SIG-M5 treated with dmso at 0.1 percent for 504 hours (cell line): ENCODE data around the gene CSH2.
A peak's percentile ranks its signal among the peaks of the same experiment; 100 is the strongest.
"Not testable (repeated sequence)": the region's sequence is repeated elsewhere in the genome, so short reads cannot be mapped to it uniquely, and the experiment has no call there.

Experiments used
- DNase-seq: peaks from one replicate; lab custom pipeline; 2025; ENCODE audit not compliant: unreplicated experiment; lab: John Stamatoyannopoulos, UW

CSH2 gene

GRCh38 chr17:63873577-63873976 is at the start of gene CSH2:
Gene CSH2, minus strand, starts transcription at chr17:63873677. Its CDS starts 63 bp downstream, at chr17:63873614.
- not testable (repeated sequence) for DNase-seq

GRCh38 chr17:63922402-63922801 is 48.9 kb upstream of the CSH2 start:
- DNase-seq: not testable (repeated sequence)

DNA sequence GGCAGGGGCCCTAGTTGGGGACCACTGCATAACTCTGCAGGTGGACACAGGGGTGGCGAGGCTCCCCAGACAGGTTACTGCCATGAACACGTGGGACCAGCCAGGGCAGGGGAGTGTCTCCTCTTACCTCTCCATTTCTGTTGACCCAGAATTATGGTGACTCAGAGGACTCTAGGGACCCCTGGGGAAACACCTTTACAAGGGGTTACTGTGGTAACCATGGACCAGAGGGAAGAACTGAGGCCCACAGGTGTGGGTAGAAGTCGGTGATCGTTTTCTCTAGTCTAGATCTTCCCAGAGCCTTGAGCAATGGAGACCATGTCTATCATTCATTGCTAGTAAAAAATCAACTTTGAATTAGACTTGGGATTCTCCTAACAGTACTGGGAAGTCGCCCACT is 47.3 kb upstream of the CSH2 start:
- not testable (repeated sequence) for DNase-seq

DNA sequence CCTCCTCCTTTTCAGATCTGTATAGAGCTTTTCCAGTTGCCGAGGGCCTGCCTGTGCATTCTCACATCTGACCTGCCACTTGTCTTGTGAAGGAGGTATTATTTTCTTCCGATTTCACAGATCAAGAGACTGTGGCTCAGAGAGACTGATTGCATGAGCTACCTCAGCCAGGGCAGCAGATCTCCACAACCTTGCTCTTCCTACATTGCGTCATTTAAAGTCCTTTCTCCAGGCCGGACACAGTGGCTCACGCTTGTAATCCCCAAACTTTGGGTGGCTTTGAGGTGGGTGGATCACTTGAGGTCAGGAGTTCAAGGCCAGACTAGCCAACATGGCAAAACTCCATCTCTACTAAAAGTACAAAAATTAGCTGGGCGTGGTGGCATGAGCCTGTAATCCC is 46.6 kb upstream of the CSH2 start:
- DNase-seq: not testable (repeated sequence)

DNA sequence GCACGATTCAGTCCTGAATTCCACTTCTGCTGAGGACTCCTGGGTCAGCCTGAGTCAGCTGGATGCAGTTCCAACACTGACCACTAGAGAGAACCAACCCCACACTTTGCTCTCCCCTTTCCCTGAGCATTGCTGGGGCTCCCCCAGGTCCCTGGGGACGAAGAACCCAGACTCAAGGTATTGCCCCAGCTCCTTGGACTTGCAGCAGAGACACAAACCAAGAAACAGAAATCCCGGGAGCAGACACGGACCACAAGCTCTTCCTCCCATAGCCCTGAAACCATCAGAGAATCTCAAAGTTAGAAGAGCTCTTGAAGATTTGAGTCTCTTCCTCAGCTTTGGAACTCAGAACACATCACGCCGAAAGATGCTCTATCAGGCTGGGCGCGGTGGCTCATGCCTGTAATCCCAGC is 45.8 kb upstream of the CSH2 start:
- DNase-seq: peak; percentile 70

GRCh38 chr17:63918789-63919305 is 45.4 kb upstream of the CSH2 start, which contains the start of gene GH1:
Gene GH1, minus strand, starts transcription at chr17:63918839. Its CDS starts 63 bp downstream, at chr17:63918776.
- not testable (repeated sequence) for DNase-seq

GRCh38 chr17:63918305-63918704 is 44.8 kb upstream of the CSH2 start:
- DNase-seq: no peak

DNA sequence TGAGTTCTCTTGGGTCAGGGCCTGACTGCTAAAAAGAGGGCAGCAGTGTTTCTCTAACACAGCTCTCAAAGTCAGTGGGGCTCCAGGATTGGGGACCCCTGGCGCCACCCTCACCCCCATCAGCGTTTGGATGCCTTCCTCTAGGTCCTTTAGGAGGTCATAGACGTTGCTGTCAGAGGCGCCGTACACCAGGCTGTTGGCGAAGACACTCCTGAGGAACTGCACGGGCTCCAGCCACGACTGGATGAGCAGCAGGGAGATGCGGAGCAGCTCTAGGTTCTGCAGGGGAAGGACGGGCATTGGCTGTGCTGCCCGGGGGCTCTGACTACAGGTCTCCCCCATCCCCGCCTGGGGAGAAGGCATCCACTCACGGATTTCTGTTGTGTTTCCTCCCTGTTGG is 44.2 kb upstream of the CSH2 start:
- no peak for DNase-seq

GRCh38 chr17:63917206-63917605 is 43.7 kb upstream of the CSH2 start:
- not testable (repeated sequence) for DNase-seq

- no peak for DNase-seq
Observed at GRCh38 chr17:63916566-63917185, 43.2 kb upstream of the CSH2 start.

- not testable (repeated sequence) for DNase-seq
Observed at GRCh38 chr17:63915753-63916152, 42.3 kb upstream of the CSH2 start.

DNA sequence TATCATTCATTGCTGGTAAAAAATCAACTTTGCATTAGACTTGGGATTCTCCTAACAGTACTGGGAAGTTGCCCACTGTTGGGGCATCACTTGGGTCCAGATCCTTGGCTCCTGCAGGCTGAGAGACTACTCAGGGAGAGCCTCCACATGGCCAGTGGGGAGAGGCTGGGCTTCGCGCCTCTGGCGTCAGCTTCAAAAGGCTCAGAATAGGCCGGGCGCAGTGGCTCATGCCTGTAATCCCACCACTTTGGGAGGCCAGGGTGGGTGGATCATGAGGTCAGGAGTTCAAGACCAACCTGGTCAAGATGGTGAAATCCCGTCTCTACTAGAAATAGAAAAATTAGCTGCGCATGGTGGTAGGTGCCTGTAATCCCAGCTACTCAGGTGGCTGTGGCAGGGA is 41.0 kb upstream of the CSH2 start:
- no peak for DNase-seq

DNA sequence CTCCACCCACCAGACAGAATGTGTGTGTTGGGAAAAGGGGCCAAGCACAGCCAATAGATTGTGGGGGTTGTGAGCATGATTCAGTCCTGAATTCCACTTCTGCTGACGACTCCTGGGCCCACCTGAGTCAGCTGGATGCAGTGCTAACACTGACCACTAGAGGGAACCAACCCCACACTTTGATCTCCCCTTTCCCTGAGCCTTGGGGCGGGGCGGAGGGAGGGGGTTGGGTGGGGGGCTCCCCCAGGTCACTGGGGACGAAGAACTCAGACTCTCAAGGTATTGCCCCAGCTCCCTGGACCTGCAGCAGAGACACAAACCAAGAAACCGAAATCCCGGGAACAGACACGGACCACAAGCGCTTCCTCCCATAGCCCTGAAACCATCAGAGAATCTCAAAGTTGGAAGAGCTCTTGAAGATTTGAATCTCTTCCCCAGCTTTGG is 38.2 kb upstream of the CSH2 start:
- peak; percentile 22 for DNase-seq

DNA sequence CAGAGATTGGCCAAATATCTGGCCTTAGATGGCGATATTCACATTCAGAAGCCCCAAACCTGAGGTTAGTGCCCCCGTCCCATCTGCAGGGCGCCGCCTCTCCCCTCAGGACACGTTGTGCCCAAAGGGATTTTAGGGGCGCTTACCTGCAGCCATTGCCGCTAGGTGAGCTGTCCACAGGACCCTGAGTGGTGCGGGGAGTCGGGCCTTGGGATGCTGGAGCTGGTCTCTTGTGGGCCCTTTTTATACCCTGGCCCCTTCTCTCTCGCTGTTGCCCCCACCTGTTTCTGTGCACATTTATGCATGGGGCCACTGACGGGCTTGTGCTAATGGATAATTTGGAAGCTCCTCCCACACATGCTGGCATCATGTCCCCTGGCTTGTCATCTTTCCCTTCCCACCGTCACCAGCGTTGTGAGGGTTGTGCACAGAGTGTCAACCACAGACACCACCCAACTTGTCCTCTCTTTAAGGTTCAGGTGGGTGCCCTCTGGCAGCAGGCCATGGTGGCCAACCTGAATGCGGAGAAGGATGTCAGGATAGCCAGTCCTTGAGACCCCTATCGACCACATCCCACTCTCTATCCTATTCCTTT is 37.7 kb upstream of the CSH2 start, which contains the start of gene CSHL1:
CSHL1 (minus strand) TSS at position 218 of the 595 bp plus-strand sequence; CDS start at position 156, 62 bp downstream.
- no peak for DNase-seq

GRCh38 chr17:63910096-63910495 is 36.6 kb upstream of the CSH2 start:
- DNase-seq: no peak

GRCh38 chr17:63909586-63909985 is 36.1 kb upstream of the CSH2 start:
- DNase-seq: not testable (repeated sequence)

GRCh38 chr17:63907161-63907778 is 33.8 kb upstream of the CSH2 start:
- peak; percentile 13 for DNase-seq

DNA sequence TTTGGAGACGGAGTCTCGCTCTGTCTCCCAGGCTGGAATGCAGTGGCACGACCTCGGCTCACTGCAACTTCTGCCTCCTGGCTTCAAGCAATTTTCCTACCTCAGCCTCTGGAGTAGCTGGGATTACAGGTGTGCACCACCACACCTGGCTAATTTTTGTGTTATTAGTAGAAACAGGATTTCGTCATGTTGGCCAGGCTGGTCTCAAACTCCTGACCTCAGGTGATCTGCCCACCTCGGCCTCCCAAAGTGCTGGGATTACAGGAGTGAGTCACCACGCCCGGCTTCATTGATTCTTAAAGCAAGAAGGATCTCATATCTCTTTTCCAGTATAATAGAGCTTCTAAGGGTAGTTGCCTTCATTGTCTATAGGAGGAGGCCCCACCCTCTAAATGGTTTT is 31.3 kb upstream of the CSH2 start:
- DNase-seq: not testable (repeated sequence)

GRCh38 chr17:63903787-63904201 is 30.3 kb upstream of the CSH2 start:
- not testable (repeated sequence) for DNase-seq

DNA sequence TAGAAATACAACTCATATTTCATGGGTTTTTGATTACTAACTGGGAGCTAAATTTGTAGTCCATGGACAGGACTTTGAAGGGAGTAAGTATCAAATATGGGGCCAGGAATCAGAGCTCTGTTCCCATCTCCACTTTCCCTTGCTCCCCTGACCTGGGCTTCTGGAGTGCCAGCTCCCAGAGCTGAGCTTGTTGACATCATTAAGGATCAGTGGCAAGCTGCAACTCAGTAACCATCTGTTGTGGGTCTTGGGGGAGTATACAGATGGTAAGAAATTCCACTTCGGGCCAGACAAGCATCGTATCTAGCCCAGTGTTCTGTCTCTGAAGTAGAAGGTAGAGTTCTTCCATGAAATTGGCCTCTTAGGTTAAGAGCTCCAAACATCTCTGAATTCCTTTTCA is 28.5 kb upstream of the CSH2 start:
- DNase-seq: not testable (repeated sequence)

GRCh38 chr17:63898899-63899798 is 25.7 kb upstream of the CSH2 start:
- not testable (repeated sequence) for DNase-seq
